ENCODE data around the gene RHEBL1.

RHEBL1 gene

GRCh38 chr12:49105504-49106084 lies 35.8 kb upstream of the RHEBL1 start (continued):
- TF ChIP-seq PRDM10 (tag by site-specific recombination; IDR thresholded peaks at IDR 0.05): no peak
- no peak for TF ChIP-seq ZNF629 (tag by site-specific recombination; IDR thresholded peaks at IDR 0.05)

GRCh38 chr12:49104822-49105221 lies 35.0 kb upstream of the RHEBL1 start:
- TF ChIP-seq REST (tag by site-specific recombination; IDR thresholded peaks at IDR 0.05): peak; percentile 86
- no peak for TF ChIP-seq YY2 (tag by site-specific recombination; IDR thresholded peaks at IDR 0.05)
- ChIA-PET POLR2A (interaction anchor here (0.6 to 3.9 kb wide), 2 partner anchors 9 to 26 kb away, joined by 6 to 18 read pairs; partner anchors contain the start of gene TUBA1B), CTCF (interaction anchor here (0.7 to 4.0 kb wide), 8 partner anchors 11 to 227 kb away, joined by 3 to 27 read pairs (median 6); partner anchors contain the start of gene DHH)
- Histone ChIP-seq H3K36me3 (ENCODE audit: control insufficient read depth in 2 of 2, insufficient read depth in 1 of 2, low read length in 2 of 2) (peaks cover 5 to 76% of the 10 kb centered on the region in 2 experiments; a peak in 2 of 3 replicates), H3K9me3 (ENCODE audit: control insufficient read depth, insufficient read depth, low read depth, low read length) (no peaks in the 10 kb centered on the region), H3K4me1 (ENCODE audit: control insufficient read depth, insufficient read depth, low read length) (peaks cover 10% of the 10 kb centered on the region), H3K4me3 (ENCODE audit: low read depth, low read length) (no peak overlapping the region), H3K27ac (ENCODE audit: extremely low read depth, low read depth, low read length) (no peak overlapping the region)

- Histone ChIP-seq H3K4me3 (ENCODE audit: low read depth, low read length) (no peak overlapping the region), H3K27ac (ENCODE audit: extremely low read depth, low read depth, low read length) (no peak overlapping the region), H3K9me3 (ENCODE audit: control insufficient read depth, insufficient read depth, low read depth, low read length) (no peaks in the 10 kb centered on the region), H3K4me1 (ENCODE audit: control insufficient read depth, insufficient read depth, low read length) (no peaks in the 10 kb centered on the region), H3K36me3 (ENCODE audit: control insufficient read depth in 2 of 2, insufficient read depth in 1 of 2, low read length in 2 of 2) (peaks cover 14 to 95% of the 10 kb centered on the region in 2 experiments; a peak in 2 of 3 replicates)
- TF ChIP-seq ZNF600 (tag by site-specific recombination; IDR thresholded peaks at IDR 0.05): peak; percentile 53; the same call in 1 of the 2 replicates
- no peak for TF ChIP-seq ZNF558 (tag by site-specific recombination; IDR thresholded peaks at IDR 0.05)
- ChIA-PET POLR2A (interaction anchor here (1.2 to 3.1 kb wide), 3 partner anchors 10 to 30 kb away, joined by 3 to 16 read pairs (median 16); partner anchors contain the start of genes LMBR1L and TUBA1B), CTCF (interaction anchor here (0.6 to 7.5 kb wide), 10 partner anchors 8 to 252 kb away, joined by 3 to 118 read pairs (median 9); partner anchors contain the start of genes LMBR1L, RHEBL1 and TUBA1B)
Measured at GRCh38 chr12:49100380-49100779, 30.6 kb upstream of the RHEBL1 start.

- CTCF ChIA-PET: interaction anchor here (0.6 to 7.5 kb wide), 30 partner anchors 7 to 1199 kb away, joined by 3 to 118 read pairs (median 5); partner anchors contain the start of genes LMBR1L, PRPH and RHEBL1
Measured at GRCh38 chr12:49098703-49099102, 28.9 kb upstream of the RHEBL1 start.

More at GRCh38 chr12:49098703-49099102, 28.9 kb upstream of the RHEBL1 start:
- TF ChIP-seq ZNF121 (tag by site-specific recombination; IDR thresholded peaks at IDR 0.05) (peak; percentile 83), MZF1 (tag by site-specific recombination; IDR thresholded peaks at IDR 0.05; ENCODE audit: borderline replicate concordance) (no peak)
- Histone ChIP-seq H3K4me1 (ENCODE audit: control insufficient read depth, insufficient read depth, low read length) (no peaks in the 10 kb centered on the region), H3K9me3 (ENCODE audit: control insufficient read depth, insufficient read depth, low read depth, low read length) (no peaks in the 10 kb centered on the region), H3K36me3 (ENCODE audit: control insufficient read depth in 2 of 2, insufficient read depth in 1 of 2, low read length in 2 of 2) (peaks cover 14 to 81% of the 10 kb centered on the region in 2 experiments; a peak in 2 of 3 replicates), H3K4me3 (ENCODE audit: low read depth, low read length) (no peak overlapping the region), H3K27ac (ENCODE audit: extremely low read depth, low read depth, low read length) (no peak overlapping the region)
- POLR2A ChIA-PET: interaction anchor here (0.6 to 3.1 kb wide), 8 partner anchors 11 to 750 kb away, joined by 3 to 16 read pairs (median 6); partner anchors contain the start of genes LMBR1L, RHEBL1 and TUBA1B
